ENCODE results near the gene SRGAP1. TPM values are rescaled to one million over a fixed set of nuclear protein-coding genes. Genes with fewer than 3 reads are reported as not detected.

The SRGAP1 gene
- total RNA-seq, 4 donors from 2014 or later = 7.2 to 22.9 (median 11.5) TPM

DNA sequence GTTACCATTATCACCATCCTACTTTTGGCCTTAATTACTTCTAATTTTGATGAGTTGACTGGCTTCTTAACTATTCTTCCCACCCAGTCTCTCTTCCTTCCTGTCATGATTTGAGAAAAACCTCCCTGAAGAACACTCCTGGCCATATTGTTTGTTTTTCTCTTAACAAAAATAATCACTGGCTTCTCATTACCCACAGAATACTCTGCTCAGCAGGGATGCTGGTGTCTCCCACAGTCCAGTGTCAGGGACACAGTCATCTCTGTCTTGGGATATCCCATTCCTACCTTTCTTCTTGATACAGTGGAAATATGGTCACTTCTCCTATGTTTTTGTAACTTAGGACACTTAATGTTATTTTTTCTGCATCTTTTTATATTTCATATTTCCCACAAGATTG, 103.7 kb downstream of the SRGAP1 start:
- Histone ChIP-seq H3K9me3 (no peaks in the 10 kb centered on the region), H3K36me3 (no peaks in the 10 kb centered on the region), H3K4me3 (no peak overlapping the region), H3K27ac (no peak overlapping the region), H3K27me3 (no peaks in the 10 kb centered on the region), H3K4me1 (peaks cover 0 to 11% (median 5%) of the 10 kb centered on the region in 3 donors)
- no peak for ATAC-seq
- TF ChIP-seq CTCF (IDR thresholded peaks at IDR 0.05) (no peak), EP300 (IDR thresholded peaks at IDR 0.05) (no peak), POLR2A (IDR thresholded peaks at IDR 0.05) (no peak), POLR2AphosphoS5 (IDR thresholded peaks at IDR 0.05) (no peak)

DNA sequence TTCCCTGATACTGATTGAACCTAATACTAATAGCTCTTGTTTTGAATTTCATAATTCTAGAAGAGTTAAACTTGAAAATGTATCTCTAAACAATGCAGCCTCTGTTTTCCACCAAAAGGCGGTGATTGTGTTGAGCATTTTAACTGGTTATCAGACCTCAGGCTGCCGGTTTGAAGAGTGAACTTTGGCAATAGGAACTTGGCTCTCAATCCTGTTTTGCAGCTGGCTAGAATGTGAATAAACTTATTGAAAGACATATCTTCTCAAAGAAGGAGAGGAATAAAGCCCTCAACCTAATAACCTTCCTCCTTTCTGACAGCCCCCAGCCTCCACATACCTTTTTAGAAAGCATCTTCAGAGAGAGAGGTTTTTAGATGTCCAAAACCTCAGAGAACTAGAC, 105.4 kb downstream of the SRGAP1 start:
- Histone ChIP-seq H3K4me3 (no peak overlapping the region), H3K9me3 (no peaks in the 10 kb centered on the region), H3K36me3 (no peaks in the 10 kb centered on the region), H3K27ac (peak overlapping the region in 2 of 4 donors; percentile 40 to 56), H3K27me3 (no peaks in the 10 kb centered on the region), H3K4me1 (peaks cover 0 to 14% (median 5%) of the 10 kb centered on the region in 3 donors)
- TF ChIP-seq POLR2AphosphoS5 (IDR thresholded peaks at IDR 0.05) (no peak), EP300 (IDR thresholded peaks at IDR 0.05) (no peak), POLR2A (IDR thresholded peaks at IDR 0.05) (no peak)
- WGBS, 2 donors (ENCODE audit: low coverage in 1 of 2) = 26 to 43% methylated on average over 2 of the region's 2 CpGs
- ATAC-seq = no peak

DNA sequence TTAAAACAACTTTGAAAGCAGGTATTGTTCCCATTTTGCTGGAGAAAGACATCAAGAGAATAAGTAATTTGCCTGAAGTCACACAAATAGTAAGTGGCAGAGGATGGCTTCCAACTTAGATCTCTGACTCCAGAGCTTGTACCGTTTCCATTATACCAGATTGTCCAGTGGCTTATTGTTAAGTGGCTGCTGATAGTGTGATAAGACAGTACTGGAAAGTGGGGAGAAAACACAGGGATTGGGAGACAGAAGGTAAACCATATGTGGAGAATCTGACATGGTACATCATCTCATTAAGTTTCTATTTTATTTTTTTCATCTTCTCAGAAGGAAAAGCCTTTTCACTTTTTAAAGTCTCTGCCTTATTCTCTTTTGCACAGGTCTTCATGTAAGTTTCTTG, 108.5 kb downstream of the SRGAP1 start:
- H3K4me3 ChIP-seq = no peak overlapping the region
- no peaks in the 10 kb centered on the region for H3K9me3 ChIP-seq
- H3K4me1 ChIP-seq = peaks cover 0 to 30% (median 5%) of the 10 kb centered on the region in 3 donors
- H3K27me3 ChIP-seq = no peaks in the 10 kb centered on the region
- 80 to 87% methylated on average over 1 of the region's 1 CpG for WGBS, 2 donors (ENCODE audit: low coverage in 1 of 2)
- no peak overlapping the region for H3K27ac ChIP-seq
- no peak for TF ChIP-seq POLR2AphosphoS5 (IDR thresholded peaks at IDR 0.05)
- TF ChIP-seq CTCF (IDR thresholded peaks at IDR 0.05) = no peak
- TF ChIP-seq EP300 (IDR thresholded peaks at IDR 0.05) = no peak
- TF ChIP-seq POLR2A (IDR thresholded peaks at IDR 0.05) = no peak
- no peak for ATAC-seq
- no peaks in the 10 kb centered on the region for H3K36me3 ChIP-seq

DNA sequence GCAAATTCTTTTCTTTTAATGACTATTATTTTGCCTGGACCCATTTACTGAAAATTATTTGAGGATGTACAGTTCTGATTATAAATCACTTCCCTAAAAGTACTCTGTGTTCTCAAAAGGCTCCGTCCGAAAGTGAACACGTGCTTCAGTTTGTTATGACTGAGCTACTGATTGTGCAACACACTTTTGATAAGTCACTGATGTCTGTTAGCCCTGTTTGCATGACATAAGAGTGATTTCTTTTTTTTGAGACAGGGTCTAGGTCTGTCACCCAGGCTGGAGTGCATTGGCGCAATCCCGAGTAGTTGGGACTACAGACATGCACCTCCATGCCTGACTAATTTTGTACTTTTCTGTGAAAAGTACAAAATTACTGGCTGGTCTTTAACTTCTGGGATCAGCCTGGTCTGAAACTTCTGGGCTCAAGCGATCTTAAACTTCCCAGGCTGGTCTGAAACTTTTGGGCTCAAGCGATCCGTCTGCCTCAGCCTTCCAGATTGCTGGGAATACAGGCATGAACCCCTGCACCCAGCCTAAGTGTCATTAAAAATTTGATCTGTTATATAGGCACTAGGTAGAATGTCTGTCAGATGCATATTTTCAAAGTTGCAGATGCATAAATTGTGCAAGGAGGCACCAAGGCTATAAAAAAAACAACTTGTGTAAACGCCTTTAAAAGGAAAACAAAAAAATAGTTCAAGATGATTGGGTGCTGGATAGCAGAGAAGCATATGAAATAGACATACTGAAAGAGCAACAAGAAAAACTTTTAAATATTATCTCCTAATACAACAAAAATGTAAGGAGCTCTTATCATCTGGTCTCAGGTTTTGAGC, 111.5 kb downstream of the SRGAP1 start:
- Histone ChIP-seq H3K4me3 (no peak overlapping the region), H3K9me3 (no peaks in the 10 kb centered on the region), H3K4me1 (peaks cover 0 to 18% (median 0%) of the 10 kb centered on the region in 3 donors), H3K36me3 (no peaks in the 10 kb centered on the region), H3K27ac (peak overlapping the region; percentile 35 to 57 (median 44)), H3K27me3 (no peaks in the 10 kb centered on the region)
- WGBS, 2 donors (ENCODE audit: low coverage in 1 of 2) = 73 to 76% methylated on average over 6 to 8 of the region's 9 CpGs
- ATAC-seq = peak; percentile 86
- peak; percentile 74 for TF ChIP-seq POLR2AphosphoS5 (IDR thresholded peaks at IDR 0.05)
- no peak for TF ChIP-seq POLR2A (IDR thresholded peaks at IDR 0.05)

DNA sequence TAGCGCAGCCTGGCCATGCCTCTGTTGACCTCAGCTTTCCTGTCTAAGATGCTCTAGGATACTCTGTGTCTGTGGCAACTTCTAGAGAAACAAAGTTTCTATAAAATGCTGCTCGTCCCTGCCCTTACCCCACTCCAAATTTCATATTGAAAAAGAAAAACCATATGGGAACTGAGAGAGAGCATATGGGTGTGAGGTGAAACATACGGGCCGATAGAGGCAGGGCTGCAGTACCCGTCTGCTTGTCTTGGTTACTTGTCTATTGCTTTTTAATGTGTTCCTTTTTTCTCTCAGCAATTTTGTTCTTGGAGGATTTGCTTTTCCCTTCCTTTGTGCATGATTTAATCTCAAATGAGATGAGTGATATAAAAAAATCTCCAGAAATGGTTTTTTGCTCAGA, 113.0 kb downstream of the SRGAP1 start:
- H3K4me3 ChIP-seq = no peak overlapping the region
- H3K27me3 ChIP-seq = no peaks in the 10 kb centered on the region
- no peaks in the 10 kb centered on the region for H3K36me3 ChIP-seq
- no peak overlapping the region for H3K27ac ChIP-seq
- ATAC-seq = no peak
- H3K4me1 ChIP-seq = peaks cover 0 to 18% (median 0%) of the 10 kb centered on the region in 3 donors
- WGBS, 2 donors (ENCODE audit: low coverage in 1 of 2) = 92 to 95% methylated on average over 5 of the region's 5 CpGs
- TF ChIP-seq EP300 (IDR thresholded peaks at IDR 0.05) (no peak), POLR2A (IDR thresholded peaks at IDR 0.05) (no peak), CTCF (IDR thresholded peaks at IDR 0.05) (no peak), POLR2AphosphoS5 (IDR thresholded peaks at IDR 0.05) (no peak)
- no peaks in the 10 kb centered on the region for H3K9me3 ChIP-seq

All from gastroesophageal sphincter (tissue), 4 donors.